GM21390 (cell line): ENCODE measurements around the gene DNAH8.

ENCODE experiments used
- ATAC-seq: cut with Tn5 transposase; IDR thresholded peaks from one replicate; pipeline ENCODE4 v1.9.1; 2021; ENCODE audit not compliant: unreplicated experiment

The DNAH8 gene

DNA sequence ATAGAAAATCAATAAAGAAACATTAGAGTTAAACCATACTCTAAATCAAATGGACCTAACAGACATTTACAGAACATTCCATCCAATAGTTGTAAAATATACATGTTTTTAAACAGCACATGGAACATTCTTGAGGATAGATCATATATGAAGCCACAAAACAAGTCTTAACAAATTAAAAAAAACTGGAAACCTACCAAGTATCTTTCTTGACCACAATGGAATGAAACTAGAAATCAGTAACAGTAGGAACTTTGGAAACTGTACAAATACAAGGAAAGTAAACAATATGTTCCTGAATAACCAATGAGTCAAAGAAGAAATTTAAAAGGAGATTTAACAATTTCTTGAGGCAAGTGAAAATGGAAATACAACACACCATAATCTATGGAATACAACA is 242.3 kb downstream of the DNAH8 start:
- ATAC-seq = no peak

- no peak for ATAC-seq
These were observed 244.0 kb downstream of the DNAH8 start for GRCh38 chr6:38959138-38959537.

- no peak for ATAC-seq
These were observed 253.6 kb downstream of the DNAH8 start for GRCh38 chr6:38968702-38969149.

GRCh38 chr6:38973178-38974057 is 258.3 kb downstream of the DNAH8 start:
- no peak for ATAC-seq

- ATAC-seq = no peak
These were observed 259.5 kb downstream of the DNAH8 start for GRCh38 chr6:38974389-38975151.

DNA sequence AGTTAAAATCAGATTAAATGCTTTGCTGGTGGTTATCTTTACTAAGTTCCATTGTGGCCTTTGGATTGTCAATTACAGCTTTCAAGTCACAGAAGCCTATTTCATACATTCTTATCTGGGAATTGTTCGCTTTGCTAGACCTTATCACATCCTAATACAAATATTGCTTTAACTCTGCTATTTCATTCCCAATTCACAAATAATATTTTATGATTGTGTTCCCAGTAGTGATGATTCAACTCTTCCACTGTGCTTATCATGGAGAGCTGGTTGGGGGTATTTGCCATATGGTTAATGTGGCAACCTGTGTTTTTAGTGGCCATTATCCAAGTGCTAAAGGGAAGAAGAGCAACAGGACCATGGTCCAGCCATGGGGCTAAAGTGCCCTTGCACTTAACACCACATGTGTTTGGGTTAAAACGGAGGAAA is 260.5 kb downstream of the DNAH8 start:
- ATAC-seq = no peak

DNA sequence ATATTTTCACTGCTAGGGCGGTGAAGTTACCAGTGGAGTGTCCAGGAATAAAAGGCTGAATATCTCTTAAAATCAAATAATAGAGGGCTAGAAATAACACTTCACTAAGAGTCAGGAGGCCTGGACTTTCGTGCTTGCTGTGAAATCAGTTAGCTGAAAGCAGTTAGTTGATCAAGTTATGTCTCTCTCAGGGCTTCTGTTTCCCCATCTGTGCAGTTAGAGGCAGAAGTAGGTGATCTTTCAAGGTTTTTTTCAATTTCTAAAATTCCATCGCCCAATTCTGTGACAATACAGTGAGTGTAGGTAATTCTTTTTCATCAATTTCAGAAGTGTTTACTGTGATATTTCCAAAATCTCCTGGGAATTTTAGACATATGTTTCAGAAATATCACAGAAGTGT is 260.9 kb downstream of the DNAH8 start:
- ATAC-seq = no peak

DNA sequence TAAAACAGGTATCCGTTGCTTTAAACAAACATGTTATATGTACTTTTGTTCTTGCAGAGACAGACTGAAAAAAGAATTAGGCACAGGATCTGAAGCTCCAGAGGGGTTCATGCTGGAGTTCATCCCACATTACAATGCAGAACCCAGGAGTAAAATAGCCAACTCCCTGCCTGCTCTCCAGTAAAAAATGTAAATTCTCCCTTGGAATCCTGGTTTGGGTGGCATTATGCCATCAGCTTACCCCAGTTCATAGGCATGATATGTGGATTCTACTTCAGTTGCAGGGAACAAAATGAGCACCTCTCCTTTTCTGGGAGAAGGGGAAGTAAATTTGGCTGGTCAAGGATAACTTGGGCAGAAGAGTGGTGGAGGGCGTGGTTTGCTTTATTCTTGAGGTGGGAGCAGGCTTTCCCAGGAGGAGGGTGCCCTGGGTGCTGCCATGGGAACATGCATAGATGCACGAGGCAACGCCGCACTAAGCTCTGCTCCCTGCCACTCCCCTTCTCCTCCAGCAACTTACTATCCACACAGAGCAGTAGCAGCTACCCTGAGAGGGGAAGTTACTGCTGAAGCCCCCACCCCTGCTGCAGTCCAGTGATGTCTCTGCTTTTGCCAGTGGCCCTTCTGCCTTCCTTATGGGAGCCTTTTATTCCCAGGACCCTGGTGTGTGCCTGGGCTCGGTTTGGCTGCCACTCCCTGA is 261.8 kb downstream of the DNAH8 start:
- no peak for ATAC-seq

DNA sequence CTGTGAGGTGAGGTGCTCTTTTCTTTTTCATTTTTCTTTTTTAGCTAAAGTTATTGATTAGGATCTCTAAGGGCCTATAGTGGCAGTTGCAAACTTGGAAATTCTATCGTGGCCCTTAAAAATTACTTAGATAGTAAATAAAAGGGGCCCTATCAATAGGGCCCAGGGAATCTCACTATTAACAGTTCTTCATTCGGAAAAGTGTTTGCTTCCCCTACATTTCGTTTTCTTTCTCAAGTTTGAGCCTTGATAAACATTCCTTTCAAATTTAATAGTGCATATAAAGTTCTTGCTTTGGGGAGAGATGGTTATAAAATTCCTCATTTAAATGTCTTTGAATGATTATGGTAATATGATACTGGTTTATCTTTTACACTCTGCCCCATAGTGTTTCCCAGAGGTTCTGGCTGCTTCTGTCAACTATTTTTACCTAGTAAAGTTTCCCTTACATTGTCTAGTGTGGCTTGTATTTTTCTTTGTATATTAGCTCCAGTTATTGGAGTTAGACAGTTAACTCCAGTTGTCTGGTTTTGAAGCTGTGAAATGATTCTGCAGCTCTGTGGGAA is 263.1 kb downstream of the DNAH8 start:
- no peak for ATAC-seq

- ATAC-seq = no peak
These were observed 267.4 kb downstream of the DNAH8 start for GRCh38 chr6:38982470-38982869.

DNA sequence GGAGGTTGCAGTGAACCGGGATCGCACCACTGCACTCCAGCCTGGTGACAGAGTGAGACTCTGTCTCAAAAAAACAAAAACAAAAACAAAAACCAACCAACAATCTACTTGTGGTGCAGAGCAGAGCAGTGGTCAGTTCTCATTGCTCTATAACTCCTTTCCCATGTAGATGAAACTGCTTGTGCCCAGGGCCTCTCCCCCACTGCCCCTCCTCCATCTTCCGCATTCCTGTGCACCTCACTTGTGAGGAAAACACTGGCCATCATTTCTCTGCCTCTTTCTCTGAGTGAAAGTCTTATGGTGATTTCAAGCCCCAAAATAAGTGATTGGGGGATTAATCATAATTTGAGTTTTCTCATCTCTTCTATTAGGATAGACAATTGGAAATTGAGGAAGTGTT is 269.6 kb downstream of the DNAH8 start:
- no peak for ATAC-seq

GRCh38 chr6:38985839-38986238 is 270.7 kb downstream of the DNAH8 start:
- ATAC-seq = no peak

GRCh38 chr6:38987503-38987902 is 272.4 kb downstream of the DNAH8 start:
- ATAC-seq = no peak

DNA sequence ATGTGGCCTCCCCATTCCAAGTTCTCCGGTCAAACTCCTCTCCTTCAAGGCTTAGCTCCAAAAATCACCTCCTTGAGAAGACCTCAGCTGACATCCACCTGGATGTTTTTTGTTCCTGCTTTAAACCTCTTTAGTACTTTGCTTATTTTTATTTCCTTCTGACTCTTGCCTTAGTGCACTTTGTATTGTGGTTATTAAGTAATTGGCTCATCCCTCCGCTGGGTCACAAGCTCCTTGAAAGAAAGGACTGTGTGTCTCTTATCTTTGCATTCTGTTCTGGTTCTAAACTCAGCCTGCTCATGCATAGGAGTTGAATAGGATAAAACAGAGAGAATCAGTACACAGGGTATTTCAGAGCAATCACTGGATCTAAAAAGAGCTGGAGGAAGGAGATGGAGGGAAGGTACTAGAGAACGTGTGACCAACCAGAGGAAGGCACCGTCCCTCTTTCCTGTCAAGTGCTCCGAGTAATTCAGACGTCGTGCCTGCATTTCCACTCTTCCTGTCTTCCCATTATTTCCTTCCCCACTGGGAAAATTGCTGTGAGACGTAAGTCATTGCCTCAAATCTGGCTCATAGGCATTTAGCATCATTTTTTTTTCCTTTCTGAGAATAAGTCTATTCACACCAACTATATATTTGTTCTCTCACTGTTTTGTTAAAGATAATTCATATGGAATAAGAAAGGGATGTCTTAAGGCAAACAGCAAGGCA is 273.8 kb downstream of the DNAH8 start:
- ATAC-seq = no peak

GRCh38 chr6:38990475-38990874 is 275.4 kb downstream of the DNAH8 start:
- no peak for ATAC-seq

DNA sequence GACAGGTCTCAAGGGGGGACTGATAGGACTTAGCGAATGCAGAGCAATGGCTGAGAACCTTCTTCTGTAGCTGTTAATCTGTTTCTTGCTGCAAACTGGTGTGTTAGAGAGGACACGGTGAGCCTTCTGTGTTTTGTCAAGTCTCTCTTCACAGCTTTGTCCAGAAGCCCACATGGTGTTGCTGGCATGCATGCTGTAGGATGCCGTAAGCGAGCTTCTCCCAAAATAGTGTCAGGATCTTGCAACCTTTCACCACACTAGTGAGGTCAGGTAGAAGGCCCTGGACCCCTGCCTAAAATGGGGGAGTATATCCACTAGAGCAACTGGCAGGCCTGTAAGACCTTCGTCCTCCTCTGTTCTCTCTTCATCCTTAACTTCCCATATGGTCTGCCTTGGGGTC is 281.6 kb downstream of the DNAH8 start:
- ATAC-seq = no peak

GRCh38 chr6:38997128-38997761 is 282.1 kb downstream of the DNAH8 start:
- no peak for ATAC-seq

- no peak for ATAC-seq
These were observed 288.0 kb downstream of the DNAH8 start for GRCh38 chr6:39003072-39003471.

DNA sequence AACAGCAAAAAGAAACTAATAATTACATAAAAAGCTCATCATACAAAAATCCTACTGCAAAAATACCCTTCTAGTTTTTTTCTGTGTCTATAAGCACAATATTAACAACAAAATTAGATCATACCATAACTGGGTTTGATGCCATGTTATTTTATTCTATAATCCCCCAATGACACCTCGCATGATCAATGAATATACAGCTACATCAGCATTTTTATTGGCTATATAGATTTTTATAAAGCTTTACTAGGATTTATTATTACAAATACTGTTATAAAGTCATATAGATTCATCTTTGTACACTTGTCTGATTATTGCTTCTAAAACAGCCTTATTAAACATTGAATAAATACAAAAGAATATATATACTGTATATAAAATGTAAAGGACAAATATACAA is 288.4 kb downstream of the DNAH8 start:
- no peak for ATAC-seq

GRCh38 chr6:39004801-39005200 is 289.7 kb downstream of the DNAH8 start:
- no peak for ATAC-seq
